GM20431 (cell line): ENCODE data around the gene PI16.

Experiments
- in situ Hi-C: fragments of 300-500 bp; cut with MseI, MboI; formaldehyde crosslinking; loops from one replicate; pipeline ENCODE4 v1.15.0; 2020; ENCODE audit warnings: low sequenced_read_pairs; ENCODE audit not compliant: unreplicated experiment

Gene PI16

DNA sequence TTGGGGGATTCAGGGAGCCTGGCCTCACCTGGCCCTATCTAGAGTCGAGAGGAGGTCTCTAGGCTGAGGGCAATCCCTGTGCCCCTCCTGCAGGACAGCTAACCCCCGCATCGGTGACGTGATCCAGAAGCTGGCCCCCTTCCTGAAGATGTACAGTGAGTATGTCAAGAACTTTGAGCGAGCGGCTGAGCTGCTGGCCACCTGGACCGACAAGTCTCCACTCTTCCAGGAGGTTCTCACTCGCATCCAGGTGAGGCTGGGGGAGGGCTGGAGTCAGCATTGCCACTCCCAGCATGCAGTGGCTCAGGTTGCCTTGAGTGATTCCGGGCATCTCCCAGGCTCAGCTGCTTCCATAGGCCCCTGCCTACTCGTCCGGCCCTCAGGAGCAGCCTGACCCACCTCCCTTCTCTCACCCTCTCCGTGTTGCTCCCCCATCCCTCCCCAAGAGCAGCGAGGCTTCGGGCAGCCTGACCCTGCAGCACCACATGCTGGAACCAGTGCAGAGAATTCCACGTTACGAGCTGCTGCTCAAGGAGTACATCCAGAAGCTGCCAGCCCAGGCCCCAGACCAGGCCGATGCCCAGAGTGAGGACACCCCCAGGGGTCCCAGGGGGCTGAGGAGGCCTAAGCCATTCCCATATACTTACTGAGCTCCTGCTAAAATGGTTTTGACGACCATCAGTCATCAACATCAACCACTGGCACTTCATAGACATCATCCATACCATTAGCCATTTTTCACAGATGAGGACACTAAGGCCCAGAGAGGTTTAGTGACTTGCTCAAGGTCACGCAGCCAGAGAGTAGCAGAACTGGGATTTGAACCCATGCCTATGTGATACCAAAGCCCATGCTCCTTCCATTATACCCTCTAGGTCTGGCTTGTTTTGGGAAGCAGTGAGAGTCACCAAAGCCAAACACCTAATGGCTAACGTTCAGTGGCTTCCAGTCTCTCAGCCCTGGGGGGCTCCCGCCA is 59.3 kb downstream of the PI16 start:
- in situ Hi-C loops: loop anchor here (10.0 kb wide), 1 partner anchor 129 kb away; the partner anchor contains the start of gene C6orf89
